Measurements from ENCODE around the gene TPRX1. TPM values are rescaled to one million over a fixed set of nuclear protein-coding genes. Genes with fewer than 3 reads are reported as not detected.
"Not testable (repeated sequence)": the region's sequence is repeated elsewhere in the genome, so short reads cannot be mapped to it uniquely, and the experiment has no call there.

TPRX1 gene
- total and polyA plus RNA-seq, 2 donors (not counting 1 experiment from before 2014, with no cell fraction given) = not detected

DNA sequence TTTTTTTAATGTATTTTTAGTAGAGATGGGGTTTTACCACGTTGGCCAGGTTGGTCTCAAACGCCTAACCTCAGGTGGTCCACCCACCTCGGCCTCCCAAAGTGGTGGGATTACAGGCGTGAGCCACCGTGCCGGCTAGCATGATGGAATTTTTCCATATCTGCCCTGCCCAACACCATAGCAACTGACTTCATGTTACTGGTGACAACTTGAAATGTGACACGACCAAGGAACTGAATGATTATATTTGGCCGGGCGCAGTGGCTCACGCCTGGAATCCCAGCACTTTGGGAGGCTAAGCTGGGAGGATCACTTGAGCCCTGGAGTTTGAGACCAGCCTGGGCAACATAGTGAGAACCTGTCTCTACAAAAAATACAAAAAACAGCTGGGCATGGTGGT, 17.0 kb downstream of the TPRX1 start:
- H3K9me3 ChIP-seq (ENCODE audit: control extremely low read depth in 1 of 3, control insufficient read depth in 2 of 3, insufficient read depth in 1 of 3, low read length in 2 of 3); H3K4me3 ChIP-seq (ENCODE audit: control extremely low read depth in 1 of 5, extremely low read depth in 1 of 5, insufficient read depth in 1 of 5, low read depth in 2 of 5, low read length in 4 of 5); ATAC-seq (ENCODE audit: low read depth); H3K27ac Mint-ChIP-seq; H3K4me2 ChIP-seq (replicated peaks; ENCODE audit: low read depth, low read length, poor library complexity, severe bottlenecking); H3K9me3 Mint-ChIP-seq (ENCODE audit: insufficient read depth); DNase-seq; H2AFZ ChIP-seq (ENCODE audit: insufficient read depth, low read depth, low read length, poor library complexity, severe bottlenecking); POLR2A ChIA-PET; H3K9ac ChIP-seq (ENCODE audit: low read length); H3K79me2 ChIP-seq (ENCODE audit: control insufficient read depth, insufficient read depth, low read length); H3K4me1 ChIP-seq (ENCODE audit: control insufficient read depth in 2 of 2, insufficient read depth in 2 of 2, low read length in 2 of 2); H3K27ac ChIP-seq (ENCODE audit: low read length in 2 of 2); H3K27me3 Mint-ChIP-seq; H3K27me3 ChIP-seq (replicated peaks in 1 of 4; ENCODE audit: control extremely low read depth in 1 of 4, control insufficient read depth in 3 of 4, insufficient read depth in 4 of 4, low read length in 3 of 4); H4K20me1 ChIP-seq (ENCODE audit: control insufficient read depth, insufficient read depth, low read length, poor library complexity, severe bottlenecking); H3K4me1 Mint-ChIP-seq; intact Hi-C loops (cut with micrococcal nuclease); H3K36me3 ChIP-seq (replicated peaks in 1 of 2; ENCODE audit: control extremely low read depth in 1 of 2, control insufficient read depth in 1 of 2, extremely low read depth in 1 of 2, insufficient read depth in 2 of 2, low read length in 1 of 2); H3K4me3 Mint-ChIP-seq: not testable (repeated sequence)
- 88% methylated on average over 10 of the region's 10 CpGs for WGBS (ENCODE audit: insufficient coverage)
- CTCF ChIA-PET = interaction anchor here (1.2 to 6.4 kb wide), 4 partner anchors 9 to 350 kb away, joined by 4 to 43 read pairs (median 7); no protein-coding TSS in a partner anchor

DNA sequence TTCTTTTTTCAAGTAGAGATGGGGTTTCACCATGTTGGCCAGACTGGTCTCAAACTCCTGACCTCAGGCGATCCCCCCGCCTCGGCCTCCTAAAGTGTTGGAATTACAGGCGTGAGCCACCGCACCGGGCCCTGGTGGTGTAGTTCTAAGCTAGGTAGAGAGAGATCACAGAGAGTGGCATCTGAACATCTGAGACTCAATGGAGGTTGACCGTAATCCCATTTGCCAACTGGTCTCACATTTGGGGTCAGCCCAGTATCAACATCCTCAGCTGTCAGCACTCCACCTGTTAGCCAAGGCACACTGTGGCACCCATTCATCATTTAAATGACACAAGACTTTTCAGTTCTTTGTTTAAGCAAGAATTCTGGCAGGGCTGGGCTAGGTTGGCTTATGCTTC, 17.8 kb downstream of the TPRX1 start:
- Histone ChIP-seq H2AFZ (ENCODE audit: insufficient read depth, low read depth, low read length, poor library complexity, severe bottlenecking) (no peak overlapping the region), H4K20me1 (ENCODE audit: control insufficient read depth, insufficient read depth, low read length, poor library complexity, severe bottlenecking) (no peaks in the 10 kb centered on the region), H3K4me3 (ENCODE audit: control extremely low read depth in 1 of 5, extremely low read depth in 1 of 5, insufficient read depth in 1 of 5, low read depth in 2 of 5, low read length in 4 of 5) (no peak overlapping the region), H3K9me3 (ENCODE audit: control extremely low read depth in 1 of 3, control insufficient read depth in 2 of 3, insufficient read depth in 1 of 3, low read length in 2 of 3) (no peaks in the 10 kb centered on the region), H3K36me3 (replicated peaks in 1 of 2; ENCODE audit: control extremely low read depth in 1 of 2, control insufficient read depth in 1 of 2, extremely low read depth in 1 of 2, insufficient read depth in 2 of 2, low read length in 1 of 2) (peaks cover 0 to 2% of the 10 kb centered on the region in 2 experiments), H3K4me2 (replicated peaks; ENCODE audit: low read depth, low read length, poor library complexity, severe bottlenecking) (no peak overlapping the region), H3K4me1 (ENCODE audit: control insufficient read depth in 2 of 2, insufficient read depth in 2 of 2, low read length in 2 of 2) (peaks cover 0 to 10% of the 10 kb centered on the region in 2 donors), H3K27ac (ENCODE audit: low read length in 2 of 2) (no peak overlapping the region), H3K79me2 (ENCODE audit: control insufficient read depth, insufficient read depth, low read length) (no peaks in the 10 kb centered on the region), H3K9ac (ENCODE audit: low read length) (no peak overlapping the region), H3K27me3 (replicated peaks in 1 of 4; ENCODE audit: control extremely low read depth in 1 of 4, control insufficient read depth in 3 of 4, insufficient read depth in 4 of 4, low read length in 3 of 4) (no peaks in the 10 kb centered on the region)
- peaks cover 6% of the 10 kb centered on the region for H3K4me1 Mint-ChIP-seq
- WGBS (ENCODE audit: insufficient coverage) = 96% methylated on average over 4 of the region's 7 CpGs
- TF ChIP-seq, protein P1, sequence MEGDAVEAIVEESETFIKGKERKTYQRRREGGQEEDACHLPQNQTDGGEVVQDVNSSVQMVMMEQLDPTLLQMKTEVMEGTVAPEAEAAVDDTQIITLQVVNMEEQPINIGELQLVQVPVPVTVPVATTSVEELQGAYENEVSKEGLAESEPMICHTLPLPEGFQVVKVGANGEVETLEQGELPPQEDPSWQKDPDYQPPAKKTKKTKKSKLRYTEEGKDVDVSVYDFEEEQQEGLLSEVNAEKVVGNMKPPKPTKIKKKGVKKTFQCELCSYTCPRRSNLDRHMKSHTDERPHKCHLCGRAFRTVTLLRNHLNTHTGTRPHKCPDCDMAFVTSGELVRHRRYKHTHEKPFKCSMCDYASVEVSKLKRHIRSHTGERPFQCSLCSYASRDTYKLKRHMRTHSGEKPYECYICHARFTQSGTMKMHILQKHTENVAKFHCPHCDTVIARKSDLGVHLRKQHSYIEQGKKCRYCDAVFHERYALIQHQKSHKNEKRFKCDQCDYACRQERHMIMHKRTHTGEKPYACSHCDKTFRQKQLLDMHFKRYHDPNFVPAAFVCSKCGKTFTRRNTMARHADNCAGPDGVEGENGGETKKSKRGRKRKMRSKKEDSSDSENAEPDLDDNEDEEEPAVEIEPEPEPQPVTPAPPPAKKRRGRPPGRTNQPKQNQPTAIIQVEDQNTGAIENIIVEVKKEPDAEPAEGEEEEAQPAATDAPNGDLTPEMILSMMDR (IDR thresholded peaks at IDR 0.05) = no peak
- no peak for TF ChIP-seq EZH2 (IDR thresholded peaks at IDR 0.05; ENCODE audit: borderline replicate concordance, insufficient read depth, low read depth, low read length, poor library complexity, severe bottlenecking)
- no peak for ATAC-seq (ENCODE audit: low read depth)
- intact Hi-C loops (cut with micrococcal nuclease) = no loop called here
- no peak overlapping the region for H3K4me3 Mint-ChIP-seq
- H3K27ac Mint-ChIP-seq = no peak overlapping the region
- ChIA-PET POLR2A (no interaction called here), CTCF (interaction anchor here (2.4 to 6.4 kb wide), 2 partner anchors 20 to 350 kb away, joined by 7 to 43 read pairs; no protein-coding TSS in a partner anchor)
- no peaks in the 10 kb centered on the region for H3K27me3 Mint-ChIP-seq
- H3K9me3 Mint-ChIP-seq (ENCODE audit: insufficient read depth) = no peaks in the 10 kb centered on the region
- DNase-seq = no peak

All from B cell (primary cell).